HG03432 (cell line): ENCODE data around the gene NDUFB5.

ENCODE experiments used
- ATAC-seq: cut with Tn5 transposase; IDR thresholded peaks from one replicate; pipeline ENCODE4 v1.9.1; 2021; ENCODE audit warnings: mild to moderate bottlenecking, moderate library complexity; ENCODE audit not compliant: unreplicated experiment

Gene NDUFB5

GRCh38 chr3:179676081-179676480 is 71.5 kb downstream of the NDUFB5 start:
- no peak for ATAC-seq
